Upper lobe of right lung (tissue), 1 donor: ENCODE results near the gene RETREG2. TPM values are rescaled to one million over a fixed set of nuclear protein-coding genes. Genes with fewer than 3 reads are reported as not detected.
A peak's percentile ranks its signal among the peaks of the same experiment; 100 is the strongest.

ENCODE experiments used
- ATAC-seq: fragments of 200-7000 bp; cut with Tn5 transposase; one replicate; pipeline ENCODE4 v1.9.1; 2020; ENCODE audit warnings: mild to moderate bottlenecking, moderate library complexity
- DNase-seq: peaks from one replicate; pipeline ENCODE4 v3.0.0-alpha.2; 2020
- H3K27ac ChIP-seq: fragments of 200-600 bp; one replicate; pipeline ENCODE4 v1.8.0; 2022
- H3K27me3 ChIP-seq: fragments of 200-600 bp; one replicate; pipeline ENCODE4 v1.8.0; 2022; ENCODE audit warnings: mild to moderate bottlenecking
- H3K36me3 ChIP-seq: fragments of 200-600 bp; one replicate; pipeline ENCODE4 v1.8.0; 2022
- H3K4me1 ChIP-seq: fragments of 200-600 bp; one replicate; pipeline ENCODE4 v1.8.0; 2022
- H3K4me3 ChIP-seq: fragments of 200-600 bp; one replicate; pipeline ENCODE4 v1.8.0; 2022; ENCODE audit warnings: mild to moderate bottlenecking
- H3K9me3 ChIP-seq: fragments of 200-600 bp; one replicate; pipeline ENCODE4 v1.8.0; 2022
- intact Hi-C: fragments of 100-400 bp; cut with DNase I; formaldehyde crosslinking; loops from one replicate; pipeline ENCODE4 v1.11.0; 2022
- total RNA-seq: library from RNA; stranded (reverse); fragmentation: NEBNext Ultra II Directional; extraction: Animal tissue kit (Norgen Biotek cat#: 25700); gene quantifications from one replicate; pipeline ENCODE4 v1.2.1, GENCODE V29; 2021
- TF ChIP-seq, protein P1 (sequence below): fragments of 200-600 bp; IDR thresholded peaks from one replicate; pipeline ENCODE4 v1.8.0; 2022; ENCODE audit warnings: antibody characterized with exemption
- donor health status: DM: no; HTN: yes; CAD: no; lungs with severe emphysema.

Gene RETREG2
- total RNA-seq, 1 donor from 2014 or later: 79.8 TPM

DNA sequence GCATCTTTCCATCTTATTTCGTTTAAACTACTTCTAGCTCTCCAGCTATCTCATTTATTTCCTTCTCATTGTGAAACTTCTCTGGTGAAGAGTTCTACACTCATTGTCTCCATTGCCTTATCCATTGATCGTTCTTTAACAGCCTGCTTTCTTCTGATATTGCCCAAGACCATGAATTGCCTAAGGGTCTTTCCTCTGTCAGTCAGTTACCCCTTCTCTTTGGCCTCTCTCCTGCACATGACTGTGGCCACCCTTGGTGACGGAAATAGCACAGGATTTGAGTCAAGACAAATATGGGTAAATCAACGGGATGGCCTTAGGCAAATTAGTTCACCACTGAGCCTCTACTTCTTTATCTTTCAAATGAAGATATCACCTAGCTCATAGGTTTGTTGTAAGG is 44.1 kb upstream of the RETREG2 start:
- intact Hi-C loops: no loop called here
- no peak for DNase-seq
- no peak for ATAC-seq

DNA sequence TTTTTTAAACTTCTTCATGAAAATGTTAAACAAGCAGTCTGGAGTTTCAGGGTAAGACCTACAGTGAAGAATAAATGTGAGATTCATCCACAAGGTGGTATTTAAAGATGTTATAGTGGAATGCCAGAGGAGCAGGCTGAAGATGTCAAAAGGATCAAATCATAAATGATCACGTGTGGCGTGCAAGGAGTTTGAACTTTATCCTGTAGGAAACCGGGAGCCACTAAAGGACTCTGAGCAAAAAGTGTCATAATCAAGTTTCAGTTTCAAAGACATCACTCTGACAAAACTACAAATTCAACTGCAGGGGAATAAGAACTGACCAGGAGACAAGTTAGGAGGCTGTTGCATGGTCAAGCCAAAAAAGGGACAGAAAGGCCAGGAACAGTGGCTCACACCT is 37.4 kb upstream of the RETREG2 start:
- H3K9me3 ChIP-seq: no peaks in the 10 kb centered on the region
- intact Hi-C loops: no loop called here
- ATAC-seq (no peak), DNase-seq (no peak)
- no peaks in the 10 kb centered on the region for H3K4me1 ChIP-seq
- H3K36me3 ChIP-seq: peaks cover 42% of the 10 kb centered on the region
- no peak overlapping the region for H3K4me3 ChIP-seq
- TF ChIP-seq, protein P1, sequence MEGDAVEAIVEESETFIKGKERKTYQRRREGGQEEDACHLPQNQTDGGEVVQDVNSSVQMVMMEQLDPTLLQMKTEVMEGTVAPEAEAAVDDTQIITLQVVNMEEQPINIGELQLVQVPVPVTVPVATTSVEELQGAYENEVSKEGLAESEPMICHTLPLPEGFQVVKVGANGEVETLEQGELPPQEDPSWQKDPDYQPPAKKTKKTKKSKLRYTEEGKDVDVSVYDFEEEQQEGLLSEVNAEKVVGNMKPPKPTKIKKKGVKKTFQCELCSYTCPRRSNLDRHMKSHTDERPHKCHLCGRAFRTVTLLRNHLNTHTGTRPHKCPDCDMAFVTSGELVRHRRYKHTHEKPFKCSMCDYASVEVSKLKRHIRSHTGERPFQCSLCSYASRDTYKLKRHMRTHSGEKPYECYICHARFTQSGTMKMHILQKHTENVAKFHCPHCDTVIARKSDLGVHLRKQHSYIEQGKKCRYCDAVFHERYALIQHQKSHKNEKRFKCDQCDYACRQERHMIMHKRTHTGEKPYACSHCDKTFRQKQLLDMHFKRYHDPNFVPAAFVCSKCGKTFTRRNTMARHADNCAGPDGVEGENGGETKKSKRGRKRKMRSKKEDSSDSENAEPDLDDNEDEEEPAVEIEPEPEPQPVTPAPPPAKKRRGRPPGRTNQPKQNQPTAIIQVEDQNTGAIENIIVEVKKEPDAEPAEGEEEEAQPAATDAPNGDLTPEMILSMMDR: no peak
- H3K27me3 ChIP-seq: no peaks in the 10 kb centered on the region
- H3K27ac ChIP-seq: no peak overlapping the region

More for the DNA sequence above, 44.1 kb upstream of the RETREG2 start:
- H3K9me3 ChIP-seq: no peaks in the 10 kb centered on the region
- no peak overlapping the region for H3K27ac ChIP-seq
- peaks cover 4% of the 10 kb centered on the region for H3K36me3 ChIP-seq
- TF ChIP-seq, protein P1: no peak
- H3K4me1 ChIP-seq: no peaks in the 10 kb centered on the region
- H3K4me3 ChIP-seq: no peak overlapping the region
- H3K27me3 ChIP-seq: no peaks in the 10 kb centered on the region

DNA sequence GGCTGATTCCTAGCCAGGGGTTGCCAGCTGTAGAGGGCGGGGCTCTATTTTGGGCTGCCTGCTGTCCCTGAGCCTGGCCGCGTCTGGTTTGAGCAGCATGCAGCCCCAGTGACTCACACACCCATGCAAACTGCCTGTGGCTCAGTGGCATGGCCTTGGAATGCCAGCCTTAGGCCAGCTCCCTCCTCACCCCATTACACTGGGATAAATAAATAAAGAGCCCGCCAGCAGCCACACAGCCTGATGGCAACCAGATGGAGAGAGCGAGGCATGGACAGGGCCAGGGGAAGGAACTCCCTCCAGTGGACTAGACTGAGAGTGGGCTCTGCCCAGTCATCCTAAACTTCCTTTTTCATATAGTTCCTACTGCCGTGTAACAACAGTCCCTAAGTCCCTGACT is 35.7 kb upstream of the RETREG2 start:
- no peaks in the 10 kb centered on the region for H3K9me3 ChIP-seq
- intact Hi-C loops: no loop called here
- DNase-seq (no peak), ATAC-seq (no peak)
- H3K4me3 ChIP-seq: no peak overlapping the region
- no peak overlapping the region for H3K27ac ChIP-seq
- H3K27me3 ChIP-seq: no peaks in the 10 kb centered on the region
- H3K4me1 ChIP-seq: no peaks in the 10 kb centered on the region
- H3K36me3 ChIP-seq: peaks cover 58% of the 10 kb centered on the region
- TF ChIP-seq, protein P1: no peak

DNA sequence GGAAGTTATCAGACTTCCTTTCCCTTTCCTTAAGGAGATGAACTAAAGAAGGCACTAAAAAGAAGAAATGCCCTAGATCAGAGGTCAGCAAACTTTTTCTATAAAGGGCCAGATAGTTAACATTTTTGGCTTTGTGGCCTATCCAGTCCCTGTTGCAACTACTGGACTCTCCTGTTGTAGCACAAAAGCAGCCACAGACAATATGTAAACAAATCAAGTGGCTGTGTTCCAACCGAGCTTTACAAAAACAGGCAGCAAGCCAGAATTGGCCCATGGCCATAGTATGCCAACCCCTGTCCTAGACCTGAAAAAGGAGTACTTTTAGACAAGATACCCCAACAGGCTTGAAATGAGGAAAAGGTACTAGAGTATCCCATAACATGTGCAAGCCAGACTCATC is 28.4 kb upstream of the RETREG2 start:
- TF ChIP-seq, protein P1: no peak
- intact Hi-C loops: loop anchor here (10.0 kb wide), 1 partner anchor 125 kb away; no protein-coding TSS in a partner anchor
- H3K27ac ChIP-seq: no peak overlapping the region

DNA sequence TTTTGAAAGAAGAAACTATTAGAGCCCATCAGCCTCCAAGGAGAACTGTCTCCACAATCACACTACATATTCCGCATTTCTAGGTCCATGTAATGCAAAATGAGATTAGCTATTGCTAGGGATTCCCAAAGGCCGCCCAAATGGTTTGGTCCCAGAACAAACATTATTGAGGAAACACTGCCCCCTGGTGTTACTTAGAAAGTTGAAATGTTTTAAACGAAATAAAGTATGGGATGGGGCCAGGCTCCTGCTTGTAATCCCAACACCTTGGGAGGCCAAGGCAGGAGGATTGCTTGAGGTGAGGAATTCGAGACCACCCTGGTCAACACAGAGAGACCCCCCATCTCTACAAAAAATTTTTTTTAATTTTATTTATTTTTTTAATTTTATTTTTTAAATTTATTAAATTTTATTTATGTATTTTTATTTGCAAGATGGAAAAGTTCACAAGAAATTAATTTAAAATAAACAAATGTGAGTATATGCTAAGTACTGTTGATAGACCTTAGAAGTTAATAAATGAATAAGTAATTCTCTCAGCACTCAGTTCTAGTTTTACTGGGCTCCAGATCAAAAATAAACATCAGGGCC is 22.9 kb upstream of the RETREG2 start:
- H3K36me3 ChIP-seq: peaks cover 39% of the 10 kb centered on the region
- ATAC-seq (peak; percentile 88), DNase-seq (no peak)
- no peaks in the 10 kb centered on the region for H3K27me3 ChIP-seq
- peaks cover 7% of the 10 kb centered on the region for H3K4me1 ChIP-seq
- no peak overlapping the region for H3K4me3 ChIP-seq
- H3K27ac ChIP-seq: no peak overlapping the region
- TF ChIP-seq, protein P1: peak; percentile 66
- intact Hi-C loops: loop anchor here (10.0 kb wide), 1 partner anchor 130 kb away; no protein-coding TSS in a partner anchor
- no peaks in the 10 kb centered on the region for H3K9me3 ChIP-seq

More for the DNA sequence above, 28.4 kb upstream of the RETREG2 start:
- Histone ChIP-seq H3K36me3 (peaks cover 41% of the 10 kb centered on the region), H3K4me3 (no peak overlapping the region), H3K27me3 (no peaks in the 10 kb centered on the region), H3K9me3 (no peaks in the 10 kb centered on the region), H3K4me1 (no peaks in the 10 kb centered on the region)
- DNase-seq: no peak
- no peak for ATAC-seq
